T47D (cell line): ENCODE measurements around the gene ATP6V1D.

ENCODE experiments used
- DNase-seq, 2 experiments: peaks; one replicate each; pipeline versions ENCODE4 v3.0.0 to v3.0.0-alpha.2; 2011 to 2012; ENCODE audit warnings: low read depth in 1 of 2, low spot score in 1 of 2
- JUND ChIP-seq: IDR thresholded peaks from 2 replicates; pipeline ENCODE4 v1.6.1; 2012; ENCODE audit warnings: low read depth
- in situ Hi-C: cut with HindIII; loops from 2 replicates; pipeline ENCODE4 v1.10.0; 2016; ENCODE audit warnings: low sequenced_read_pairs, low pct_unique_long_range_greater_than_20kb

Gene ATP6V1D

GRCh38 chr14:67389811-67390534 lies 30.4 kb upstream of the ATP6V1D start:
- TF ChIP-seq JUND, result no peak
- in situ Hi-C loops, result no loop called here
- DNase-seq, result no peak

- DNase-seq, result no peak
- no peak for TF ChIP-seq JUND
- in situ Hi-C loops, result no loop called here
Observed at GRCh38 chr14:67389275-67389674, 29.7 kb upstream of the ATP6V1D start.

GRCh38 chr14:67387195-67387594 lies 27.6 kb upstream of the ATP6V1D start:
- in situ Hi-C loops, result no loop called here
- TF ChIP-seq JUND, result no peak
- no peak for DNase-seq

- no peak for TF ChIP-seq JUND
- DNase-seq, result no peak
- in situ Hi-C loops, result no loop called here
Observed at GRCh38 chr14:67385618-67386017, 26.0 kb upstream of the ATP6V1D start.

- in situ Hi-C loops, result no loop called here
- DNase-seq, result peak in 1 of 2 experiments; percentile 65
- TF ChIP-seq JUND, result no peak
Observed at GRCh38 chr14:67385120-67385519, 25.5 kb upstream of the ATP6V1D start.

GRCh38 chr14:67377916-67378315 lies 18.3 kb upstream of the ATP6V1D start:
- in situ Hi-C loops, result no loop called here
- no peak for TF ChIP-seq JUND
- DNase-seq, result no peak

- DNase-seq, result no peak
- no peak for TF ChIP-seq JUND
- in situ Hi-C loops, result no loop called here
Observed at GRCh38 chr14:67373347-67373746, 13.7 kb upstream of the ATP6V1D start.

GRCh38 chr14:67372833-67373232 lies 13.2 kb upstream of the ATP6V1D start:
- in situ Hi-C loops, result no loop called here
- TF ChIP-seq JUND, result no peak
- no peak for DNase-seq

- TF ChIP-seq JUND, result no peak
- in situ Hi-C loops, result no loop called here
- DNase-seq, result no peak
Observed at GRCh38 chr14:67371247-67372148, 11.9 kb upstream of the ATP6V1D start.

- DNase-seq, result no peak
- in situ Hi-C loops, result no loop called here
- no peak for TF ChIP-seq JUND
Observed at GRCh38 chr14:67370830-67371229, 11.2 kb upstream of the ATP6V1D start.

- in situ Hi-C loops, result no loop called here
- TF ChIP-seq JUND, result no peak
- no peak for DNase-seq
Observed at GRCh38 chr14:67365476-67365875, 5.9 kb upstream of the ATP6V1D start.

GRCh38 chr14:67360470-67361206 lies 1.0 kb upstream of the ATP6V1D start:
- DNase-seq, result no peak
- TF ChIP-seq JUND, result no peak
- in situ Hi-C loops, result no loop called here
